ENCODE results near the gene MYO1B.

Gene MYO1B

GRCh38 chr2:191321861-191322662 lies 76.9 kb downstream of the MYO1B start:
- DNase-seq (ENCODE audit: low read depth, low spot score): peak; percentile 94

GRCh38 chr2:191322828-191323506 lies 77.8 kb downstream of the MYO1B start:
- no peak for DNase-seq (ENCODE audit: low read depth, low spot score)

- DNase-seq (ENCODE audit: low read depth, low spot score): no peak
These were observed 80.6 kb downstream of the MYO1B start for GRCh38 chr2:191325651-191326365.

GRCh38 chr2:191327484-191327883 lies 82.3 kb downstream of the MYO1B start:
- no peak for DNase-seq (ENCODE audit: low read depth, low spot score)

GRCh38 chr2:191328150-191328809 lies 83.1 kb downstream of the MYO1B start:
- no peak for DNase-seq (ENCODE audit: low read depth, low spot score)

GRCh38 chr2:191329841-191330240 lies 84.6 kb downstream of the MYO1B start:
- no peak for DNase-seq (ENCODE audit: low read depth, low spot score)

- DNase-seq (ENCODE audit: low read depth, low spot score): peak; percentile 88
These were observed 88.7 kb downstream of the MYO1B start for GRCh38 chr2:191333911-191334357.

GRCh38 chr2:191335875-191336464 lies 90.8 kb downstream of the MYO1B start:
- DNase-seq (ENCODE audit: low read depth, low spot score): no peak

- DNase-seq (ENCODE audit: low read depth, low spot score): no peak
These were observed 96.2 kb downstream of the MYO1B start for GRCh38 chr2:191341436-191341835.

GRCh38 chr2:191343796-191344338 lies 98.7 kb downstream of the MYO1B start:
- DNase-seq (ENCODE audit: low read depth, low spot score): no peak

GRCh38 chr2:191345788-191346187 lies 100.6 kb downstream of the MYO1B start:
- no peak for DNase-seq (ENCODE audit: low read depth, low spot score)

- no peak for DNase-seq (ENCODE audit: low read depth, low spot score)
These were observed 102.0 kb downstream of the MYO1B start for GRCh38 chr2:191347154-191347553.

- DNase-seq (ENCODE audit: low read depth, low spot score): no peak
These were observed 102.7 kb downstream of the MYO1B start for GRCh38 chr2:191347881-191348280.

- DNase-seq (ENCODE audit: low read depth, low spot score): no peak
These were observed 104.8 kb downstream of the MYO1B start for GRCh38 chr2:191349990-191350389.

- peak; percentile 46 for DNase-seq (ENCODE audit: low read depth, low spot score)
These were observed 105.6 kb downstream of the MYO1B start for GRCh38 chr2:191350826-191351225.

- DNase-seq (ENCODE audit: low read depth, low spot score): no peak
These were observed 106.1 kb downstream of the MYO1B start for GRCh38 chr2:191351298-191351697.

GRCh38 chr2:191351921-191352320 lies 106.7 kb downstream of the MYO1B start:
- no peak for DNase-seq (ENCODE audit: low read depth, low spot score)

- peak; percentile 84 for DNase-seq (ENCODE audit: low read depth, low spot score)
These were observed 107.3 kb downstream of the MYO1B start for GRCh38 chr2:191352536-191352935.

GRCh38 chr2:191355170-191355758 lies 110.1 kb downstream of the MYO1B start:
- DNase-seq (ENCODE audit: low read depth, low spot score): no peak

- no peak for DNase-seq (ENCODE audit: low read depth, low spot score)
These were observed 112.5 kb downstream of the MYO1B start for GRCh38 chr2:191357678-191358077.
